HepG2 (cell line): Measurements from ENCODE around the gene RGS19. TPM values are rescaled to one million over a fixed set of nuclear protein-coding genes. Genes with fewer than 3 reads are reported as not detected.

ENCODE experiments used
- ATAC-seq: fragments of 200-7000 bp; cut with Tn5 transposase; 3 replicates; pipeline ENCODE4 v1.9.1; 2020; ENCODE audit warnings: mild to moderate bottlenecking, moderate library complexity
- BruUV-seq: library from RNA; stranded (reverse); fragments of 400-500 nt; replicated peaks from 2 replicates; lab custom pipeline; 2021; lab: Mats Ljungman, UMichigan
- CTCF ChIA-PET: fragments of 300-600 bp; formaldehyde crosslinking; extraction: SDS; loops from one replicate; lab custom pipeline; 2021; ENCODE audit warnings: low total read pairs, inconsistent platforms, low intra/inter-chr PET ratio; lab: Yijun Ruan, JAX
- POLR2A ChIA-PET: fragments of 350-600 bp; sonication (Branson Sonifier 250); formaldehyde crosslinking; loops from one replicate; lab custom pipeline; 2020; ENCODE audit warnings: antibody characterized with exemption, inconsistent platforms; lab: Yijun Ruan, JAX
- DNase-seq: peaks from one replicate; pipeline ENCODE4 v3.0.0-alpha.2; 2015; ENCODE audit warnings: low spot score
- FAIRE-seq: peaks from 3 replicates; lab custom pipeline; 2011; peaks lifted over from hg19 to GRCh38; lab: Jason Lieb, UNC
- H2AFZ ChIP-seq: one replicate; pipeline ENCODE4 v1.6.1; 2011; ENCODE audit warnings: low read length, inconsistent platforms
- H3K27ac ChIP-seq: fragments of 300-600 bp; 3 replicates; pipeline ENCODE4 v1.8.0; 2011; ENCODE audit warnings: mixed run types, mild to moderate bottlenecking, mixed read lengths, low read length, inconsistent platforms; ENCODE audit not compliant: insufficient read depth; ENCODE audit errors: extremely low read length
- H3K27me3 ChIP-seq, 2 experiments: fragments of 200-600 bp in 1 of 2; 2 replicates in 1 of 2; 3 replicates in 1 of 2; pipeline versions ENCODE4 v1.6.0 to v1.8.0; 2011; ENCODE audit warnings: low read length in 2 of 2, mild to moderate bottlenecking in 2 of 2, moderate library complexity in 2 of 2, inconsistent platforms in 1 of 2; ENCODE audit not compliant: insufficient read depth in 2 of 2, control insufficient read depth in 1 of 2
- H3K36me3 ChIP-seq, 2 experiments: fragments of 200-600 bp in 1 of 2; replicated peaks in 1 of 2; 2 replicates in 1 of 2; 3 replicates in 1 of 2; pipeline versions ENCODE4 v1.5.1 to v1.8.0; 2011; ENCODE audit warnings: low read length in 2 of 2, inconsistent platforms in 1 of 2; ENCODE audit not compliant: insufficient read depth in 2 of 2, control insufficient read depth in 1 of 2
- H3K4me1 ChIP-seq: 2 replicates; pipeline ENCODE4 v1.5.1; 2012; ENCODE audit warnings: low read length, inconsistent platforms; ENCODE audit not compliant: insufficient read depth
- H3K4me2 ChIP-seq: 2 replicates; pipeline ENCODE4 v1.6.0; 2011; ENCODE audit warnings: low read depth, low read length, inconsistent platforms
- H3K4me3 ChIP-seq, 3 experiments: fragments of 200-600 bp in 1 of 3; sonication (generic), shearing (Covaris generic) in 1 of 3; replicated peaks in 1 of 3; 2 replicates each; pipeline ENCODE4 v1.5.1; 2011 to 2016; ENCODE audit warnings: low read length in 3 of 3, inconsistent platforms in 2 of 3, low read depth in 2 of 3, mild to moderate bottlenecking in 2 of 3, control low read depth in 1 of 3, mixed read lengths in 1 of 3; ENCODE audit not compliant: insufficient read depth in 1 of 3
- H3K79me2 ChIP-seq: one replicate; pipeline ENCODE4 v1.6.1; 2011; ENCODE audit warnings: low read length, inconsistent platforms; ENCODE audit not compliant: insufficient read depth
- H3K9ac ChIP-seq: 2 replicates; pipeline ENCODE4 v1.6.0; 2011; ENCODE audit warnings: mild to moderate bottlenecking, low read depth, low read length, inconsistent platforms; ENCODE audit not compliant: insufficient read depth
- H3K9me3 ChIP-seq: 2 replicates; pipeline ENCODE4 v1.5.1; 2012; ENCODE audit warnings: mild to moderate bottlenecking, low read length
- H4K20me1 ChIP-seq: 2 replicates; pipeline ENCODE4 v1.6.0; 2011; ENCODE audit warnings: inconsistent platforms, mild to moderate bottlenecking, low read length, moderate library complexity; ENCODE audit not compliant: insufficient read depth
- AKAP8 ChIP-seq: sonication (generic); formaldehyde crosslinking; IDR thresholded peaks from 2 replicates; pipeline ENCODE4 v1.5.1; 2020; ENCODE audit warnings: mild to moderate bottlenecking, missing genetic modification reagents
- EP300 ChIP-seq, 3 experiments: sonication (generic) in 1 of 3; formaldehyde crosslinking in 1 of 3; IDR thresholded peaks; 2 replicates each; pipeline versions ENCODE4 v1.5.1 to v1.6.1; 2011 to 2020; ENCODE audit warnings: low read depth in 2 of 3, low read length in 2 of 3, borderline replicate concordance in 1 of 3, improper control_type of control experiment in 1 of 3, mild to moderate bottlenecking in 1 of 3, missing genetic modification reagents in 1 of 3, moderate library complexity in 1 of 3
- HMG20A ChIP-seq: IDR thresholded peaks from 2 replicates; pipeline ENCODE4 v1.6.1; 2016; ENCODE audit warnings: borderline replicate concordance
- MTA1 ChIP-seq: sonication (generic); formaldehyde crosslinking; IDR thresholded peaks from 2 replicates; pipeline ENCODE4 v1.4.0; 2020; ENCODE audit warnings: missing genetic modification reagents, mild to moderate bottlenecking, borderline replicate concordance
- PCBP1 ChIP-seq: fragments of 200-400 bp; formaldehyde crosslinking; IDR thresholded peaks from 2 replicates; pipeline ENCODE4 v1.6.1; 2017; ENCODE audit warnings: mild to moderate bottlenecking, low read depth, low read length, borderline replicate concordance
- POGZ ChIP-seq: sonication (generic); formaldehyde crosslinking; IDR thresholded peaks from 2 replicates; pipeline ENCODE4 v1.4.0; 2020; ENCODE audit warnings: mild to moderate bottlenecking, missing genetic modification reagents
- REL ChIP-seq: sonication (generic); formaldehyde crosslinking; conservative IDR thresholded peaks from 2 replicates; pipeline ENCODE4 v1.8.0; 2022; ENCODE audit warnings: mild to moderate bottlenecking, missing genetic modification reagents, moderate library complexity
- SP4 ChIP-seq: sonication (generic); formaldehyde crosslinking; IDR thresholded peaks from 2 replicates; pipeline ENCODE4 v1.8.1; 2023; ENCODE audit warnings: mild to moderate bottlenecking, missing genetic modification reagents
- SRSF1 ChIP-seq: fragments of 200-400 bp; formaldehyde crosslinking; optimal IDR thresholded peaks from 2 replicates; pipeline ENCODE3; 2017; ENCODE audit warnings: mild to moderate bottlenecking, low read depth, low read length, moderate library complexity
- XRCC5 ChIP-seq: fragments of 200-400 bp; formaldehyde crosslinking; optimal IDR thresholded peaks from 2 replicates; pipeline ENCODE3; 2017; ENCODE audit warnings: mild to moderate bottlenecking, low read length
- ZFAT ChIP-seq: sonication (generic); formaldehyde crosslinking; conservative IDR thresholded peaks from 2 replicates; pipeline ENCODE4 v1.8.1; 2023; ENCODE audit warnings: missing genetic modification reagents, inconsistent platforms
- ZNF83 ChIP-seq: sonication (generic); formaldehyde crosslinking; IDR thresholded peaks from 2 replicates; pipeline ENCODE4 v1.4.0; 2020; ENCODE audit warnings: missing genetic modification reagents, mild to moderate bottlenecking, borderline replicate concordance
- ZNF883 ChIP-seq: sonication (generic); formaldehyde crosslinking; IDR thresholded peaks from 2 replicates; pipeline ENCODE4 v1.5.1; 2020; ENCODE audit warnings: mild to moderate bottlenecking, missing genetic modification reagents; ENCODE audit errors: not compliant biosample characterization
- WGBS: methylation state at CpG from one replicate; pipeline ENCODE4 v1.1.6; 2017; ENCODE audit warnings: low lambda C conversion rate; 5-methylcytosine and 5-hydroxymethylcytosine counted together
- in situ Hi-C: cut with HindIII; loops from 2 replicates; pipeline ENCODE4 v1.10.0; 2017; ENCODE audit warnings: low pct_unique_long_range_greater_than_20kb; ENCODE audit not compliant: extremely low pct_ligation_motif_present
- intact Hi-C: fragments of 100-400 bp; cut with micrococcal nuclease; formaldehyde crosslinking; loops from one replicate; pipeline ENCODE4 v1.10.0; 2022; ENCODE audit not compliant: unreplicated experiment
- polyA plus RNA-seq, 8 experiments: library from polyadenylated mRNA; depleted of rRNA in 3 of 8; stranded (reverse) in 7 of 8; unstranded in 1 of 8; fragments of >200 nt; fragmentation: Illumina TruSeq in 4 of 8; extraction: Trizol in 4 of 8; gene quantifications; 2 replicates each; pipeline versions ENCODE4 v1.2.1 to v1.2.3, GENCODE V29; 2011 to 2016; ENCODE audit warnings: low read depth in 4 of 8, missing spikeins in 1 of 8, mixed read lengths in 1 of 8; ENCODE audit not compliant: insufficient read depth in 1 of 8
- total RNA-seq, 5 experiments: library from RNA; depleted of rRNA; stranded (reverse); fragments of >200 nt; fragmentation: Illumina TruSeq; extraction: Trizol; gene quantifications; 2 replicates each; pipeline ENCODE4 v1.2.3, GENCODE V29; 2016; ENCODE audit warnings: low read depth in 1 of 5
- TF ChIP-seq, protein P1 (sequence below): fragments of 450-650 bp; IDR thresholded peaks from 2 replicates; pipeline ENCODE4 v1.6.1; 2016
- TF ChIP-seq, protein P2 (sequence below): sonication (generic); formaldehyde crosslinking; IDR thresholded peaks from 2 replicates; pipeline ENCODE4 v1.4.0; 2020; ENCODE audit warnings: missing genetic modification reagents

Gene RGS19
- total and polyA plus RNA-seq, 2 of the 13 experiments (the other 11 are each of a cell fraction or from before 2014, with no cell fraction given), result 10.7 to 11.9 TPM

DNA sequence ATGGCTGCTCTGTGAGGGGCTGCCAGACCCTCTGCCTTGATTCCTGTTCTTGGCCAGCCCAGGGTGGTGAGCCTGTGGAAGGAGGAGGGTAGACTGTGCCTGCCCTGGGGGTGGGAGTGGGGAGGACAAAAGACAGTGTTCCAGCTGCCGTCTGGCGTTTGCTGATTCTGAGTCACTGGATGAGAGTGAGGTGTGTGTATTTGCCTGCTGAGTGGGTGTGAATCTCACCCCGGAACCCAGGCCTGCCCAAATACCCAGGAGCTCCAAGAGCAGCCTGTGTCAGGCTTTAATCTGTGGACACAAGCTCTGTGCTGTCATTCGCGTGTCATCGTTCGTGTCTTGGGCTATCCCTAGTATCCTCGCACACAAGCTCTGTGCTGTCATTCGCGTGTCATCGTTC lies 7.5 kb upstream of the RGS19 start:
- Histone ChIP-seq H3K79me2 (no peaks in the 10 kb centered on the region), H3K4me2 (no peak overlapping the region), H3K36me3 (no peaks in the 10 kb centered on the region), H3K27me3 (peaks cover 29 to 68% of the 10 kb centered on the region in 2 experiments), H3K4me1 (peaks cover 28% of the 10 kb centered on the region), H3K9ac (no peak overlapping the region), H4K20me1 (peaks cover 7% of the 10 kb centered on the region; the same call in 1 of the 2 replicates), H3K4me3 (no peak overlapping the region)
- CTCF ChIA-PET, result no interaction called here
- WGBS, result 60% methylated on average over 11 of the region's 11 CpGs
- ATAC-seq (no peak), FAIRE-seq (no peak)
- BruUV-seq, result no TSS peak
- POLR2A ChIA-PET, result no interaction called here
- intact Hi-C loops, result no loop called here
- TF ChIP-seq HMG20A (CRISPR knock-in tag) (no peak), AKAP8 (no peak), ZFAT (CRISPR knock-in tag) (no peak), MTA1 (CRISPR knock-in tag) (no peak), POGZ (CRISPR knock-in tag) (no peak)
- TF ChIP-seq, protein P1, sequence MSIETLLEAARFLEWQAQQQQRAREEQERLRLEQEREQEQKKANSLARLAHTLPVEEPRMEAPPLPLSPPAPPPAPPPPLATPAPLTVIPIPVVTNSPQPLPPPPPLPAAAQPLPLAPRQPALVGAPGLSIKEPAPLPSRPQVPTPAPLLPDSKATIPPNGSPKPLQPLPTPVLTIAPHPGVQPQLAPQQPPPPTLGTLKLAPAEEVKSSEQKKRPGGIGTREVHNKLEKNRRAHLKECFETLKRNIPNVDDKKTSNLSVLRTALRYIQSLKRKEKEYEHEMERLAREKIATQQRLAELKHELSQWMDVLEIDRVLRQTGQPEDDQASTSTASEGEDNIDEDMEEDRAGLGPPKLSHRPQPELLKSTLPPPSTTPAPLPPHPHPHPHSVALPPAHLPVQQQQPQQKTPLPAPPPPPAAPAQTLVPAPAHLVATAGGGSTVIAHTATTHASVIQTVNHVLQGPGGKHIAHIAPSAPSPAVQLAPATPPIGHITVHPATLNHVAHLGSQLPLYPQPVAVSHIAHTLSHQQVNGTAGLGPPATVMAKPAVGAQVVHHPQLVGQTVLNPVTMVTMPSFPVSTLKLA, result no peak
- TF ChIP-seq, all 625 proteins: peak for 0
- no peak overlapping the region for H3K27ac ChIP-seq
- in situ Hi-C loops, result no loop called here
- no peaks in the 10 kb centered on the region for H3K9me3 ChIP-seq
- no peak overlapping the region for H2AFZ ChIP-seq
- DNase-seq, result no peak

DNA sequence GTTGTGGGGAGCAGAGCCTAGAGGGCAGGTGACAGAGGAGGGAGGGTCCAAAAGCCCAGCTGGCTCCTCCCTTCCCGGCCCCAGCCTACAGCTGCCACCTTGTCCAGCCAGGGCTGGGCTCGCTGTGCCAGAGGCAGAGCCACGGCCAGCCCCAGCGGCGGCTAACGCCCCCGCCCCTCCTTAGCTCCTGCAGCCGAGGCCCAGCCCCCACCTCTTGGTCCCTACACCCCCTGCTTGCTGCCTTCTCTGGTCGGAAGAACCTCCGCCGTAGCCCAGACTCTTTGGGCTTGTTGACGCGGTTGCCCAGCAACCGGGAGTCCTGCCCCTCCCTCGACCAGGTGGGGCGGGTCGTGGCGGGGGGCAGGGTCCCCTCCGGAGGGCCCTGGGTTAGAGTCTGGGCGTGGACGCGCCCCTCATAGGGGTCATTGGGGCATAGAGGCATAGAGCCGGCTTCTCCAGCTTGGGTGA lies 5.4 kb upstream of the RGS19 start:
- no peak for DNase-seq
- intact Hi-C loops, result no loop called here
- ChIA-PET CTCF (no interaction called here), POLR2A (interaction anchor here (2.0 kb wide), 1 partner anchor 22 kb away, joined by 7 read pairs; the partner anchor contains the start of gene TCEA2)
- no peak for ATAC-seq
- Histone ChIP-seq H3K36me3 (no peaks in the 10 kb centered on the region), H3K9me3 (no peaks in the 10 kb centered on the region), H3K79me2 (no peaks in the 10 kb centered on the region), H3K27ac (no peak overlapping the region), H3K9ac (no peak overlapping the region), H3K4me1 (peaks cover 46% of the 10 kb centered on the region), H3K4me2 (peak overlapping the region; percentile 87), H3K27me3 (peaks cover 21 to 57% of the 10 kb centered on the region in 2 experiments), H4K20me1 (peaks cover 9% of the 10 kb centered on the region; the same call in 1 of the 2 replicates), H2AFZ (no peak overlapping the region), H3K4me3 (peak overlapping the region in 1 of 3 experiments; percentile 77; a peak in 1 of 6 replicates)
- BruUV-seq, result no TSS peak
- 11% methylated on average over 21 of the region's 23 CpGs for WGBS
- in situ Hi-C loops, result loop anchor here (5.0 kb wide), 1 partner anchor 33 kb away; no protein-coding TSS in a partner anchor
- no peak for FAIRE-seq
- 0 out of 2 replicates have a peak, but pooled peaks have one; percentile 84 for TF ChIP-seq PCBP1
- TF ChIP-seq EP300 (IDR thresholded peaks at IDR 0.05; ENCODE audit: low read depth in 2 of 2, low read length in 2 of 2), result no peak
- no peak for TF ChIP-seq EP300 (CRISPR knock-in tag; IDR thresholded peaks at IDR 0.05; ENCODE audit: borderline replicate concordance)
- TF ChIP-seq XRCC5, result peak; percentile 32
- TF ChIP-seq REL (CRISPR knock-in tag), result no peak
- peak; percentile 21 for TF ChIP-seq ZNF883 (CRISPR knock-in tag)
- TF ChIP-seq, protein P2, sequence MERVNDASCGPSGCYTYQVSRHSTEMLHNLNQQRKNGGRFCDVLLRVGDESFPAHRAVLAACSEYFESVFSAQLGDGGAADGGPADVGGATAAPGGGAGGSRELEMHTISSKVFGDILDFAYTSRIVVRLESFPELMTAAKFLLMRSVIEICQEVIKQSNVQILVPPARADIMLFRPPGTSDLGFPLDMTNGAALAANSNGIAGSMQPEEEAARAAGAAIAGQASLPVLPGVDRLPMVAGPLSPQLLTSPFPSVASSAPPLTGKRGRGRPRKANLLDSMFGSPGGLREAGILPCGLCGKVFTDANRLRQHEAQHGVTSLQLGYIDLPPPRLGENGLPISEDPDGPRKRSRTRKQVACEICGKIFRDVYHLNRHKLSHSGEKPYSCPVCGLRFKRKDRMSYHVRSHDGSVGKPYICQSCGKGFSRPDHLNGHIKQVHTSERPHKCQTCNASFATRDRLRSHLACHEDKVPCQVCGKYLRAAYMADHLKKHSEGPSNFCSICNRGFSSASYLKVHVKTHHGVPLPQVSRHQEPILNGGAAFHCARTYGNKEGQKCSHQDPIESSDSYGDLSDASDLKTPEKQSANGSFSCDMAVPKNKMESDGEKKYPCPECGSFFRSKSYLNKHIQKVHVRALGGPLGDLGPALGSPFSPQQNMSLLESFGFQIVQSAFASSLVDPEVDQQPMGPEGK (CRISPR knock-in tag), result peak; percentile 5; the same call in 1 of the 2 replicates
- 0 out of 2 replicates have a peak, but pooled peaks have one; percentile 59 for TF ChIP-seq ZNF83
- 0 out of 2 replicates have a peak, but pooled peaks have one; percentile 19 for TF ChIP-seq SP4 (CRISPR knock-in tag)
- TF ChIP-seq SRSF1, result peak; percentile 51
